HEK293T (cell line): ENCODE data around the gene CYP4F2.

Experiments used
- FOXK2 ChIP-seq: fragments of 450-650 bp; IDR thresholded peaks from 2 replicates; pipeline ENCODE4 v1.6.1; 2016; ENCODE audit warnings: mild to moderate bottlenecking
- HDGF ChIP-seq: fragments of 450-650 bp; IDR thresholded peaks from 2 replicates; pipeline ENCODE4 v1.6.1; 2017; ENCODE audit warnings: antibody characterized with exemption, borderline replicate concordance
- NFRKB ChIP-seq: fragments of 450-650 bp; IDR thresholded peaks from 2 replicates; pipeline ENCODE4 v1.6.1; 2016; ENCODE audit warnings: mild to moderate bottlenecking, moderate library complexity
- SUZ12 ChIP-seq: fragments of 450-650 bp; IDR thresholded peaks from 2 replicates; pipeline ENCODE4 v1.6.1; 2016; ENCODE audit warnings: mild to moderate bottlenecking

DNA sequence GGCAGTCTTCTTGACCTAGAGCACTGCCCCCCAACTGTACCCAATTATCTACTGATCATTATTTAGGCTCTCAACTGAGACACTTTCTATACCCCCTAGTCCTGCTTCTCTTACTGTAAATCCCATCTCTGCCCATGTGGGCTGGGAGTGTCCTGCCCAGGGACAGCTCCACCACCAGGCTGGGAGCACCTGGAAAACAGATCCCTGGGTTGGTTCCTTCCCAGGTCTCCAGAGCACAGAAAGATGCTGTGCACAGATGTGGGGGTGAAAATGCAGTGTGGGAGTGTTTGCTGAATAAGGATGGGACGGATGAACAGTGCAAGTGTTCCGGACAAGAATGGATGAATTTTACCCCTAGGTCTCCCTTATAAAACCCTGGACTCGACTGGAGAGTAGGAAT is 12.7 kb downstream of the CYP4F2 start:
- TF ChIP-seq SUZ12 (no peak), HDGF (no peak), NFRKB (no peak), FOXK2 (no peak)
